Measurements from ENCODE around the gene NRG3. TPM values are rescaled to one million over a fixed set of nuclear protein-coding genes. Genes with fewer than 3 reads are reported as not detected.

NRG3 gene
- total RNA-seq, 1 donor from 2014 or later, result 2.6 TPM

GRCh38 chr10:82150123-82150900, 275.3 kb downstream of the NRG3 start:
- peak in 1 of 2 donors; percentile 58 for ATAC-seq

GRCh38 chr10:82160307-82160706, 285.3 kb downstream of the NRG3 start:
- Histone ChIP-seq H3K4me3 (no peak overlapping the region), H3K4me1 (no peaks in the 10 kb centered on the region), H3K9me3 (no peaks in the 10 kb centered on the region), H3K27me3 (ENCODE audit: low read depth) (no peaks in the 10 kb centered on the region), H3K36me3 (no peaks in the 10 kb centered on the region), H3K27ac (no peak overlapping the region)
- intact Hi-C loops (cut with DNase I), result no loop called here
- no peak for DNase-seq
- TF ChIP-seq, protein P1, sequence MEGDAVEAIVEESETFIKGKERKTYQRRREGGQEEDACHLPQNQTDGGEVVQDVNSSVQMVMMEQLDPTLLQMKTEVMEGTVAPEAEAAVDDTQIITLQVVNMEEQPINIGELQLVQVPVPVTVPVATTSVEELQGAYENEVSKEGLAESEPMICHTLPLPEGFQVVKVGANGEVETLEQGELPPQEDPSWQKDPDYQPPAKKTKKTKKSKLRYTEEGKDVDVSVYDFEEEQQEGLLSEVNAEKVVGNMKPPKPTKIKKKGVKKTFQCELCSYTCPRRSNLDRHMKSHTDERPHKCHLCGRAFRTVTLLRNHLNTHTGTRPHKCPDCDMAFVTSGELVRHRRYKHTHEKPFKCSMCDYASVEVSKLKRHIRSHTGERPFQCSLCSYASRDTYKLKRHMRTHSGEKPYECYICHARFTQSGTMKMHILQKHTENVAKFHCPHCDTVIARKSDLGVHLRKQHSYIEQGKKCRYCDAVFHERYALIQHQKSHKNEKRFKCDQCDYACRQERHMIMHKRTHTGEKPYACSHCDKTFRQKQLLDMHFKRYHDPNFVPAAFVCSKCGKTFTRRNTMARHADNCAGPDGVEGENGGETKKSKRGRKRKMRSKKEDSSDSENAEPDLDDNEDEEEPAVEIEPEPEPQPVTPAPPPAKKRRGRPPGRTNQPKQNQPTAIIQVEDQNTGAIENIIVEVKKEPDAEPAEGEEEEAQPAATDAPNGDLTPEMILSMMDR (IDR thresholded peaks at IDR 0.05), result no peak
- no peak for ATAC-seq

More at GRCh38 chr10:82150123-82150900, 275.3 kb downstream of the NRG3 start:
- Histone ChIP-seq H3K4me3 (no peak overlapping the region), H3K4me1 (no peaks in the 10 kb centered on the region), H3K9me3 (no peaks in the 10 kb centered on the region), H3K36me3 (no peaks in the 10 kb centered on the region), H3K27ac (no peak overlapping the region), H3K27me3 (ENCODE audit: low read depth) (no peaks in the 10 kb centered on the region)
- peak; percentile 56 for DNase-seq
- TF ChIP-seq, protein P1 (IDR thresholded peaks at IDR 0.05), result peak; percentile 32
- intact Hi-C loops (cut with DNase I), result no loop called here

DNA sequence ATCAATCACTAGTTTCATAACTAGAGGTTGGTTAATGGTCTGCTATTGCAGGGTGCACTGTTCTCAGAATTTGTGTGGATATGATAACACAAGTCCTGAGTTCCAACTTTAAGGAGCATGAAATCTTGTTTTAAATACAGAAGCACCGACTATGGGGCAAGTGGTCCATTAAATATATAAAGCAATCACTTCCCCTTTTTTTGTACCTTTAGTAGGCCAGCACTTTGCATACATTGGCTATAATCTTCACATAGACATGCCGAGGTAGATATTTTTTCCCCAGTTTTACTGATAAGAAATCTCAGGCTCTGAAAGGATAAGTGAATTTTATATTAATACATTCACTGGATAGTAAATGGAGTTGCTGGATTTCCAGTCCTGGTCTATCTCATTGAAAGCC, 286.3 kb downstream of the NRG3 start:
- no peaks in the 10 kb centered on the region for H3K27me3 ChIP-seq (ENCODE audit: low read depth)
- H3K4me3 ChIP-seq, result no peak overlapping the region
- H3K4me1 ChIP-seq, result no peaks in the 10 kb centered on the region
- H3K27ac ChIP-seq, result no peak overlapping the region
- TF ChIP-seq, protein P1 (IDR thresholded peaks at IDR 0.05), result no peak
- DNase-seq (no peak), ATAC-seq (no peak)
- no peaks in the 10 kb centered on the region for H3K9me3 ChIP-seq
- intact Hi-C loops (cut with DNase I), result no loop called here
- no peaks in the 10 kb centered on the region for H3K36me3 ChIP-seq

- Histone ChIP-seq H3K27me3 (ENCODE audit: low read depth) (no peaks in the 10 kb centered on the region), H3K36me3 (no peaks in the 10 kb centered on the region), H3K4me1 (no peaks in the 10 kb centered on the region), H3K9me3 (no peaks in the 10 kb centered on the region), H3K4me3 (no peak overlapping the region), H3K27ac (no peak overlapping the region)
- intact Hi-C loops (cut with DNase I), result no loop called here
- DNase-seq (no peak), ATAC-seq (no peak)
- TF ChIP-seq, protein P1 (IDR thresholded peaks at IDR 0.05), result no peak
These were observed 287.7 kb downstream of the NRG3 start for GRCh38 chr10:82162549-82163195.

GRCh38 chr10:82171899-82172298, 296.9 kb downstream of the NRG3 start:
- no peaks in the 10 kb centered on the region for H3K4me1 ChIP-seq

More at GRCh38 chr10:82171899-82172298, 296.9 kb downstream of the NRG3 start:
- ATAC-seq (no peak), DNase-seq (no peak)
- Histone ChIP-seq H3K9me3 (no peaks in the 10 kb centered on the region), H3K27ac (no peak overlapping the region), H3K4me3 (no peak overlapping the region), H3K36me3 (no peaks in the 10 kb centered on the region), H3K27me3 (ENCODE audit: low read depth) (no peaks in the 10 kb centered on the region)
- TF ChIP-seq, protein P1 (IDR thresholded peaks at IDR 0.05), result no peak
- intact Hi-C loops (cut with DNase I), result no loop called here
